IPS DF 19.7 (cell line): ENCODE data around the gene ZBTB20.

Experiments used
- DNase-seq: peaks from one replicate; pipeline ENCODE4 v3.0.0-alpha.2; 2013; ENCODE audit warnings: low read depth, low spot score

Gene ZBTB20

GRCh38 chr3:114411190-114411668 is 735.9 kb downstream of the ZBTB20 start:
- DNase-seq, result no peak

- DNase-seq, result no peak
Measured at GRCh38 chr3:114408736-114409670, 738.1 kb downstream of the ZBTB20 start.

- DNase-seq, result no peak
Measured at GRCh38 chr3:114406922-114407321, 740.2 kb downstream of the ZBTB20 start.

DNA sequence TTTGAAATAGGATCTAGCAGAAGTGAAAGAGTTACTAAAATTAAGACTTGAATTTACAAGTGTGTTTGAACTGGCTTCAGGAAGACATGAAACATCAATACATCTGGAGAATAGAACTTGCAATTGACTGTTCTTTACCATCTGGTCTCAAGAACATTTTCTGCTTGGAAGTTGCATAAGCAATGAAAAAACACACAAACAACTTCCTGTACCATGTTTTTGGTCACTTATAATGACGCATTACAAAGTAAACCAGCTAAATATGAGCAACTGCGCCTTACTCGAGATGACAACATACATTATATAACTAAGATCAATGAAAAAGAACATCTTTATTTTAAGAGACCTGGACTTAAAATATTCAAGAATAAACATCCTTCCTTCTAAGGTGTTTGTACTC is 740.8 kb downstream of the ZBTB20 start:
- DNase-seq, result no peak

DNA sequence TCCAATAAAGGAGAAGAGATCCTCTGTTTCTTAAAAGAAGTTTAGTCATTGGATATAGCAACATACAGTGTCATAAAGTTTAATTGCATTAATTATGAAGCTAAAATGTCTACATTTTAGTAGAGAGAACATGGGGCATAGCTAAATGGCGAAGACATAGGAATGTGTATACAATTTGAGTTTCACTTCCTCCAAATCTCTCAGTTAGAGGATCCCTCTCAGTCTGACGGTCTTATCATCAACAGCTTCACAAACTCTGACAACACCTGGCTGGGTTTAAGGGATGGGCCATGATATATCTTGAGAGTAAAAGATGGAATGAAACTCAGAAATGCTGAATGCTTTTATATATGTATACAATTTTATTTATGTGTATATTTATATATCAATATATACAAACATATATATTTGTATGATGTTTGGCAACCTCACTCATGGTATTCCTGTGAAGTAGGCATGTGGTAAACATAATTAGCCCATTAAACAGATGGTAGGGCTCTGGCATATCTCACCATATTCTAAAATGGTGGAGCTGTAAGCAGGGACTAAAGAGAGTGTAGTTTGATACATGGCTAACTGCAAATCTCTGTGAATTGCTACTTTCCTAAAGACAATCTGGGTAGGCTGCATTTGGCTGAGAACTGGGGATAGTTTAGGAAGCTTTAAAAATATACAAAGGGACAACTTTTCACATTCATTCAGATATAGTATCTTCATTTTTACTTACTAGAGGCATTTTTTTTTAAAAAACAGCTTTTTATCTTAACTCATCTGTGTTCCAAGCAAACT is 741.7 kb downstream of the ZBTB20 start:
- DNase-seq, result no peak

- DNase-seq, result no peak
Measured at GRCh38 chr3:114404590-114404989, 742.5 kb downstream of the ZBTB20 start.

- DNase-seq, result no peak
Measured at GRCh38 chr3:114402838-114403237, 744.2 kb downstream of the ZBTB20 start.

- DNase-seq, result no peak
Measured at GRCh38 chr3:114401346-114401745, 745.7 kb downstream of the ZBTB20 start.

DNA sequence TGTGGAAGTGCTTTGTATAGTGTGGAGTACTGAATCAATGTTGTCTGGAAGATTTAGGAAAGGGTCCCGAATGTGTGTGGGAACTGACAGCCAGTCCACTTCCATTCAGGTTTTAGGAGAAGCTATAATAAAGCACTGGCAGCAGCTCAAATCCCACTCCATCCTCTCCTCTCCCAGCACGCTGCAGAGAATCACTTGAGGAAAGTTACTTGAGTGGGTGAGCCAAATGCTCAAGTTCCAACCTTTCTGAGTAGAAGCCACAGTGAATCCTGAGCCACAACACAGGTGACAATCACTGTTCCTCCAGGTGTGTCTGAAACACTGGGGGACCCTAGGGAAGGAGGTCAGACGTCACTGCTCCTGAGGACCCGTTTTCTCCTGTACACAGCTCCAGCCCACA is 746.7 kb downstream of the ZBTB20 start:
- no peak for DNase-seq

GRCh38 chr3:114394551-114394950 is 752.5 kb downstream of the ZBTB20 start:
- no peak for DNase-seq

DNA sequence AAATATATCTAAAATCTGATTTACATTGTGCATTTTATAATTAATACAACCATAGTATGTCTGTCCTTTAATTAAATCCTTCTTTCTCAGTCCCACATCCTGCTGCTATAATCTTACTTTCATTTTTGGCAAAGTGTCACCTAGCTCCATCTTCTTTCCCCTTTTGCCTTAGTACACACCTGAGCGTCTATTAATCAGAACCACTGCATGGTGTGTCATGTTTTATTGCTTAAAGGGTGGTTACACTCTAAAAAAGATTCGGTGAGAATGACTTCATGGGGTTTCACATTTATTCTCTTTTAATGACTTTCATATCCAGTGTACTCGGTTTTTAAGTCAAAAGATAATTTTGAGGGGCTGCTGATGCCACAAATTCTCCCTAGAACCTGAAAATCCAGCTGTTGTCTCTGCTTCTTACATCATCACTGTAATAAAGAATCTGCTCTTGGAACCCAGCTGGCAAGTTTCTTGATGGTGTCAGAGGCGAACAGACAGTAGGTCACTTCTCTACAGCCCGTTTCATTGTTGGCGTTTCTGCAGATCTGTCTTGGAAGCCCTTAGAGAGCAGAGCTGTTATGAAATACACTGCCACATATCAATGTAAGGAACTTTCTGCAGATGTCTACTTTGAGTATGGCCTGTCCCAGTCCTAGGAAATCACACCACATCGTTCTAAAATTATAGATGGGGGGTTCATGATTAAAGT is 753.6 kb downstream of the ZBTB20 start:
- no peak for DNase-seq

- DNase-seq, result no peak
Measured at GRCh38 chr3:114392831-114393230, 754.3 kb downstream of the ZBTB20 start.

- no peak for DNase-seq
Measured at GRCh38 chr3:114389156-114389555, 757.9 kb downstream of the ZBTB20 start.

- DNase-seq, result no peak
Measured at GRCh38 chr3:114384558-114384903, 762.6 kb downstream of the ZBTB20 start.

DNA sequence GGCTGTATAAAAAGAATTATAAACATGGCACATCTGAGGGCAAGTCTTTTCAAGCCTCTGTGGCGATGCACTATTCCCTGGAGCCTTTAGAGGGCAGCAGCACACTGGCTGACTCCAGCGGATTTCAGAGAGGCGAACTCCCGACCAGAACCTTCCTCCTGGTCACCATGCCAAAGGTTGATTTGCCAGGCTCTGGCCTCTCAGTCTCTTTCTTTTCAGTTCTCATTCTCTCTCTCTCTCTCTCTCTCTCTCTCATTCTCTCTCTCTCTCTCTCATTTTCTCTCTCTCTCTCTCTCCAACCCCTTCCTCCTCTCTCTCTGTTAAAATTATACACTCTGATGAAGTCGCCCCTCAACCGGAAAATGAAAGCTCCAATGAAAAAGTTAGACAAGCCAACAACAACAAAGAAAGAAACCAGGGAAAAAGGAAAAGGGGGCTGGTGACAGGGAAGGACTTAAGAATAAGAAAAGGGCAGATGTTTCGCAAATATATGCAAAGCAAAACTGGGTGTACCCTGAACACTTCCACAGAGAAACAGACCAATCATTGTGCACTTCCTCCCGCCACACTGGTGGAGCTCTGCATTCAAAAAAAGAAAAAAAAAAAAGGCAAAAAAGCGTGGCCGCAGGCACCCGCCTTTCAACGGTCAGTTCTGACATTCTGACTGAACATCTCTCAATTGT is 763.1 kb downstream of the ZBTB20 start:
- peak; percentile 30 for DNase-seq

- DNase-seq, result no peak
Measured at GRCh38 chr3:114380233-114380651, 766.8 kb downstream of the ZBTB20 start.

DNA sequence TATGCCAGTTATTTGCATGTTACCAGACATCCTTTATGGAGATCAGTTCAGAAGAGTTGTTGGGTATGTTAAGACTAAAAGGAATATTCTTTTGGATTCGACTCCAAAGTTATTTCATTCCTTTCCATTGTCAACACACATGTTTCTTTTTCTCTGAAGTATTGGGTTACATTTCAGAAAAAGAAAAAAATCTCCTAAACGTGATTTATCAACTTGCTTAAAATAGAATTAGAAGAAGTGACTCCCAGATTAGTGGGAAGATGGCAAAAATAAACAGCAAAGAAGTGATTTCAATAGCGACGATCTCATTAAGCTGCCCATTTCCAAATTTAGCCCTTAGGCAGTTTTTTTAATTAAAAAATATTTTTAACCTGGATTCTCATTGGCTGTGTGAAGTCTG is 767.8 kb downstream of the ZBTB20 start:
- no peak for DNase-seq

DNA sequence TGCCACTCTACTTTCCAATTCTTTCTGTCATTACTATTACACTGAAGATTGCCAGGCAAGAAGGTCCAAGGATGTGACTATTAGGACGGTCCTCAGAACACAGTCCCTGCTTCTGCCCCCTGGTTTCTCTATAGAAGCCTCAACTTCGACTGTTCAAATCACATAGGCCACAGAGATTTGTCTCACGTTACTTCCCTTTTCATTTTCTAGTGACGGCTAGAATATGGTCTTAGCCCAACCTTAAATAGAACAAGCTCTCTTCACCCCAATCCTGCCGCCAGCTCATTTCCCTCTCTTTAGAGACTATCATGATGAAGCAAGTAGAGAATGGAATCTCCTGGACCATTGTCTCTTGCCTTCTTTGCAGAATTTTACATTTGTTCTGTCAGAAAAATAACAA is 768.3 kb downstream of the ZBTB20 start:
- no peak for DNase-seq

GRCh38 chr3:114377426-114377825 is 769.7 kb downstream of the ZBTB20 start:
- DNase-seq, result no peak

- DNase-seq, result no peak
Measured at GRCh38 chr3:114376516-114377185, 770.4 kb downstream of the ZBTB20 start.
